Measurements from ENCODE around the gene MEGF8. TPM values are rescaled to one million over a fixed set of nuclear protein-coding genes. Genes with fewer than 3 reads are reported as not detected.

Gene MEGF8
- total and polyA plus RNA-seq, 2 donors (not counting 3 experiments of a cell fraction or from before 2014, with no cell fraction given): 20.6 to 39.6 TPM

- dilution Hi-C loops (cut with MboI; ENCODE audit: extremely low pct_ligation_motif_present, low sequenced_read_pairs) (no loop called here), intact Hi-C loops (cut with micrococcal nuclease) (no loop called here)
- H3K9ac ChIP-seq (replicated peaks; ENCODE audit: extremely low read depth, insufficient read depth, low read length): no peak overlapping the region
- H3K9me1 ChIP-seq (replicated peaks; ENCODE audit: control insufficient read depth, extremely low read depth, insufficient read depth, low read length): no peaks in the 10 kb centered on the region
- ChIA-PET POLR2A (no interaction called here), CTCF (no interaction called here)
- FAIRE-seq: no peak
- H4K20me1 ChIP-seq (replicated peaks; ENCODE audit: control insufficient read depth, extremely low read depth, insufficient read depth, low read length): no peaks in the 10 kb centered on the region
- no peaks in the 10 kb centered on the region for H3K9me3 ChIP-seq (replicated peaks; ENCODE audit: control insufficient read depth, insufficient read depth, low read length)
- no peaks in the 10 kb centered on the region for H3K4me1 ChIP-seq (ENCODE audit: control insufficient read depth, extremely low read depth, insufficient read depth, low read length)
- H2AFZ ChIP-seq (ENCODE audit: low read depth, low read length): no peak overlapping the region
- TF ChIP-seq FOS (IDR thresholded peaks at IDR 0.05; ENCODE audit: borderline replicate concordance, insufficient read depth, low read length): no peak
- TF ChIP-seq, protein P1, sequence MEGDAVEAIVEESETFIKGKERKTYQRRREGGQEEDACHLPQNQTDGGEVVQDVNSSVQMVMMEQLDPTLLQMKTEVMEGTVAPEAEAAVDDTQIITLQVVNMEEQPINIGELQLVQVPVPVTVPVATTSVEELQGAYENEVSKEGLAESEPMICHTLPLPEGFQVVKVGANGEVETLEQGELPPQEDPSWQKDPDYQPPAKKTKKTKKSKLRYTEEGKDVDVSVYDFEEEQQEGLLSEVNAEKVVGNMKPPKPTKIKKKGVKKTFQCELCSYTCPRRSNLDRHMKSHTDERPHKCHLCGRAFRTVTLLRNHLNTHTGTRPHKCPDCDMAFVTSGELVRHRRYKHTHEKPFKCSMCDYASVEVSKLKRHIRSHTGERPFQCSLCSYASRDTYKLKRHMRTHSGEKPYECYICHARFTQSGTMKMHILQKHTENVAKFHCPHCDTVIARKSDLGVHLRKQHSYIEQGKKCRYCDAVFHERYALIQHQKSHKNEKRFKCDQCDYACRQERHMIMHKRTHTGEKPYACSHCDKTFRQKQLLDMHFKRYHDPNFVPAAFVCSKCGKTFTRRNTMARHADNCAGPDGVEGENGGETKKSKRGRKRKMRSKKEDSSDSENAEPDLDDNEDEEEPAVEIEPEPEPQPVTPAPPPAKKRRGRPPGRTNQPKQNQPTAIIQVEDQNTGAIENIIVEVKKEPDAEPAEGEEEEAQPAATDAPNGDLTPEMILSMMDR (IDR thresholded peaks at IDR 0.05; ENCODE audit: extremely low read depth in 1 of 2, insufficient read depth in 1 of 2, low read depth in 1 of 2, low read length in 2 of 2): no peak
- TF ChIP-seq MAX (IDR thresholded peaks at IDR 0.05; ENCODE audit: insufficient read depth, insufficient read length): no peak
- no peak for TF ChIP-seq JUN (IDR thresholded peaks at IDR 0.05; ENCODE audit: borderline replicate concordance, insufficient read depth, insufficient read length, low read depth)
- TF ChIP-seq POLR2AphosphoS5 (IDR thresholded peaks at IDR 0.05; ENCODE audit: insufficient read depth, low read depth, low read length): no peak
- no peak for TF ChIP-seq EZH2 (IDR thresholded peaks at IDR 0.05; ENCODE audit: borderline replicate concordance, low read depth, low read length, severe bottlenecking)
- TF ChIP-seq GATA2 (IDR thresholded peaks at IDR 0.05; ENCODE audit: insufficient read depth, insufficient read length, low read depth, low read length): no peak
- no peak for TF ChIP-seq MYC (IDR thresholded peaks at IDR 0.05; ENCODE audit: low read depth, low read length)
- TF ChIP-seq POLR2A (IDR thresholded peaks at IDR 0.05; ENCODE audit: low read depth, low read length): no peak
- H3K27me3 ChIP-seq (ENCODE audit: control insufficient read depth in 2 of 2, insufficient read depth in 2 of 2, low read length in 2 of 2): no peaks in the 10 kb centered on the region
- peaks cover 0 to 7% of the 10 kb centered on the region in 2 experiments for H3K36me3 ChIP-seq (ENCODE audit: control insufficient read depth in 2 of 2, extremely low read depth in 1 of 2, insufficient read depth in 2 of 2, low read length in 2 of 2)
- H3K79me2 ChIP-seq (ENCODE audit: control insufficient read depth, insufficient read depth, low read length): no peaks in the 10 kb centered on the region
- no TSS peak for BruUV-seq (replicated peaks)
- no peak overlapping the region for H3K27ac ChIP-seq (ENCODE audit: insufficient read depth, low read depth, low read length)
- H3K4me2 ChIP-seq (ENCODE audit: insufficient read depth, low read length): no peak overlapping the region
- H3K4me3 ChIP-seq (replicated peaks in 1 of 3; ENCODE audit: insufficient read depth in 1 of 3, low read depth in 1 of 3, low read length in 3 of 3): no peak overlapping the region
- no peak for DNase-seq (ENCODE audit: low read depth, low spot score)
Measured at GRCh38 chr19:42334697-42335373, 9.4 kb downstream of the MEGF8 start.

Data from endothelial cell of umbilical vein (primary cell).